ENCODE results near the gene ANGEL1. TPM values are rescaled to one million over a fixed set of nuclear protein-coding genes. Genes with fewer than 3 reads are reported as not detected.

The ANGEL1 gene
- total and polyA plus RNA-seq, 9 of the 15 experiments (the other 6 are each of a cell fraction or from before 2014, with no cell fraction given) = 2.1 to 22.2 (median 7.3) TPM

DNA sequence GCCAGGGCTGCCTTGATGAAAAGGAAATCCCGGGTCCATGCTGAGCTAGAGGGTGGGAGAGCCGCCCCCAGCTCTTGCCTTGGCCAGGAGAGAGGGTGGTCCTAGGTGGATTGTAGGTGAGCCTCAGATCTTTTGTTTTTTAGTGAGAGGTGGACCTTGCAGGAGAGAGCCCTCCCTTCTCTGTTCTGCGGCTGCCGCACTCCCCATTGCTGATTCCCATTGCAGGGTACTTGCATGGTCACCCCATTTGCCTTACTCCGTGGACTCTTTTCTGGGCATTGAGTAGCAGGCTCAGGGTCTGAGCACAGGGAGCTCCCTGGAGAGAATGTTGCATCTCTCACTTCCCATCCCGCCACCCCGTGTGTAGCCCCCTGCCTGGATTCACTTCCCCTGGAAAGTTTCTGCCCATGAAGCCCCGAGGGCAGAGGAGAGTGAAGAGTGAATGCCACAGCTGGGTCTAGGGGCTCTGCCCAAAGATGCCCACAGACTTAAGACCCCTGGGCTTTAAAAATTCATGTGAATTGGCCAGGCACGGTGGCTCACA, 41.2 kb downstream of the ANGEL1 start:
- no peak overlapping the region for H3K9ac ChIP-seq (ENCODE audit: insufficient read depth in 1 of 2, low read depth in 2 of 2, low read length in 2 of 2)
- no peak overlapping the region for H3K4me3 ChIP-seq
- CTCF ChIA-PET (ENCODE audit: low intra/inter-chr PET ratio) = interaction anchor here (0.6 kb wide), 1 partner anchor 18 kb away, joined by 3 read pairs; no protein-coding TSS in a partner anchor
- in situ Hi-C loops (cut with MboI) = no loop called here
- H3K9me1 ChIP-seq (ENCODE audit: control insufficient read depth, insufficient read depth, low read length) = peaks cover 4% of the 10 kb centered on the region
- 59% methylated on average over 8 of the region's 9 CpGs for WGBS (ENCODE audit: insufficient coverage, low coverage, missing lambda C conversion rate)
- DNase-seq (ENCODE audit: extremely low read depth in 1 of 4, low spot score in 3 of 4) (no peak), ATAC-seq (no peak), FAIRE-seq (no peak)
- no TSS peak for BruUV-seq (replicated peaks)
- H3K79me2 ChIP-seq (ENCODE audit: control insufficient read depth, insufficient read depth, low read length) = no peaks in the 10 kb centered on the region
- no peaks in the 10 kb centered on the region for H4K20me1 ChIP-seq (replicated peaks; ENCODE audit: control insufficient read depth, insufficient read depth, low read length)
- intact Hi-C loops (cut with micrococcal nuclease) = no loop called here
- H3K4me1 ChIP-seq (replicated peaks in 1 of 2; ENCODE audit: control insufficient read depth in 2 of 2, insufficient read depth in 2 of 2, low read length in 2 of 2) = peaks cover 39 to 55% of the 10 kb centered on the region in 2 experiments
- H2AFZ ChIP-seq (ENCODE audit: low read depth, low read length) = no peak overlapping the region
- POLR2A ChIA-PET = interaction anchor here (1.1 kb wide), 1 partner anchor 10 kb away, joined by 5 read pairs; no protein-coding TSS in a partner anchor
- no peaks in the 10 kb centered on the region for H3K9me3 ChIP-seq (replicated peaks; ENCODE audit: control insufficient read depth, insufficient read depth, low read depth, low read length)
- TF ChIP-seq ZC3H8 (IDR thresholded peaks at IDR 0.05) = no peak
- TF ChIP-seq ZC3H11A (IDR thresholded peaks at IDR 0.05; ENCODE audit: low read depth, low read length) = no peak
- TF ChIP-seq, protein P1, sequence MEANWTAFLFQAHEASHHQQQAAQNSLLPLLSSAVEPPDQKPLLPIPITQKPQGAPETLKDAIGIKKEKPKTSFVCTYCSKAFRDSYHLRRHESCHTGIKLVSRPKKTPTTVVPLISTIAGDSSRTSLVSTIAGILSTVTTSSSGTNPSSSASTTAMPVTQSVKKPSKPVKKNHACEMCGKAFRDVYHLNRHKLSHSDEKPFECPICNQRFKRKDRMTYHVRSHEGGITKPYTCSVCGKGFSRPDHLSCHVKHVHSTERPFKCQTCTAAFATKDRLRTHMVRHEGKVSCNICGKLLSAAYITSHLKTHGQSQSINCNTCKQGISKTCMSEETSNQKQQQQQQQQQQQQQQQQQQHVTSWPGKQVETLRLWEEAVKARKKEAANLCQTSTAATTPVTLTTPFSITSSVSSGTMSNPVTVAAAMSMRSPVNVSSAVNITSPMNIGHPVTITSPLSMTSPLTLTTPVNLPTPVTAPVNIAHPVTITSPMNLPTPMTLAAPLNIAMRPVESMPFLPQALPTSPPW (CRISPR knock-in tag; IDR thresholded peaks at IDR 0.05) = no peak
- no peak for TF ChIP-seq BHLHE40 (IDR thresholded peaks at IDR 0.05; ENCODE audit: low read length)
- TF ChIP-seq ZNF583 (CRISPR knock-in tag; IDR thresholded peaks at IDR 0.05) = no peak
- no peak overlapping the region for H3K27ac ChIP-seq (ENCODE audit: extremely low read depth, low read depth, low read length)
- H3K36me3 ChIP-seq (ENCODE audit: control insufficient read depth, insufficient read depth, low read length) = no peaks in the 10 kb centered on the region
- H3K4me2 ChIP-seq (ENCODE audit: insufficient read depth, low read length) = no peak overlapping the region
- H3K27me3 ChIP-seq (ENCODE audit: control insufficient read depth in 2 of 2, insufficient read depth in 2 of 2, low read length in 2 of 2) = no peaks in the 10 kb centered on the region

All from K562 (cell line).